Activated CD4-positive, alpha-beta T cell treated with anti-CD3 and anti-CD28 coated beads, Interleukin-2, Interleukin-6, amounts not matched to agents 100 ng/mL and 50 ng/mL, durations not matched to agents 16 hours and 8 hours (primary cell): ENCODE measurements around the gene SIX4.
A peak's percentile ranks its signal among the peaks of the same experiment; 100 is the strongest.

Experiments used
- DNase-seq: peaks from one replicate; pipeline ENCODE4 v3.0.0-alpha.2; 2020

Gene SIX4

DNA sequence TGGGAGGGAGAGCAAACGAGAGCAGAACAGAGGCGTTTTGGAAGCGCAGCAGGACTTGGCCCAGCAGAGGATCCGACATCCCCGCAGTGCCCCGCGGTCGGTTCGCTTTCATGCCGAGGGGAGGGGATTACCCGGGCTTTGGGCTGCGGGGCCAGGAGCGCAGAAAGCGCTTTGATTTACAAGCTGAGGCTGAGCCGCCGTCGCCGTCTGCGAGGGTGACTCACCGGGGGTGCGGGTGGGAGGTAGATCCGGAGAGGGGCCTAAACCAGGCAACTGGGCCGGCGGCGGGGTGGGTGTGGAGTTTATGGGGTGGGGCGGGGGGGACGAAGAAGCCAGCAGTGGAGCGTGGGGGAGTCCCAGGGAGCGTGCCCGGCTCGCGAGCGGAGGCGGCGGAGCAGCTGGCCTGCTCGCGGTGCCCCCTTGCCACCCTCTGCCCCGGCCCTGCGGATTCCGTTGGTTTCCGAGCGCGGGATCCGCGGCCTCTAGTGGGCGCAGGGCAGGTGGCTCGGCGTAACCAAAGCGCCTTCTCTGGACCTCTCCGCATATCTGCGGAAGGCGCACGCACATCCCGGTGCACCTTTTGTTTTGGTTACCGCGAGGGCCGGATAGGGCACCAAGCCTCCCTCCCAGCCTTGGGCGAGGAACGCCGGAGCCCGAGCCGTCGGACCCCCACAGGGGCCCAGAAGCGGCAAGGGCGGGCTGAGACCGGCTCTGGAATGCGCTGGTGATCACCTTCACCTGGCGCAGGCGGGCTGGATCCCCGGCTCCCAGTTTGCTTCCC lies 2.6 kb downstream of the SIX4 start:
- DNase-seq, result peak; percentile 35

DNA sequence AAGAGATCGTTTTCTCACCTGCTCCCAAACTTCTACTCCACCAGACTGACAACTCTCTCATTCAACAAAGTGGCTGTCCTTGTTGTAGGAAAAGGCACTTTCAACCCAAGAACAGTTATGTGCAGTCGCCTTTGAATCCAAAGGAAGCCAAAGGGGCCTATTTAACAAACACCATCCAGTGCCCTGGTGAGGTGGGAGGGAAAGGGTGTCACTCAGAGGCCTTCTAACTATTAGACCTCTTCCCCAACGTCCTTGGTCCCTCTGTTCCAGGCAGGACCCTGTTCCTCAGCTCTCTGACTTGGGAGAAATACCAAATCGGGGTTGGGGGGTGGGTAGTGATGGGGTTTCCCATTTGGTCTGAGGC lies 3.2 kb downstream of the SIX4 start:
- DNase-seq, result no peak

DNA sequence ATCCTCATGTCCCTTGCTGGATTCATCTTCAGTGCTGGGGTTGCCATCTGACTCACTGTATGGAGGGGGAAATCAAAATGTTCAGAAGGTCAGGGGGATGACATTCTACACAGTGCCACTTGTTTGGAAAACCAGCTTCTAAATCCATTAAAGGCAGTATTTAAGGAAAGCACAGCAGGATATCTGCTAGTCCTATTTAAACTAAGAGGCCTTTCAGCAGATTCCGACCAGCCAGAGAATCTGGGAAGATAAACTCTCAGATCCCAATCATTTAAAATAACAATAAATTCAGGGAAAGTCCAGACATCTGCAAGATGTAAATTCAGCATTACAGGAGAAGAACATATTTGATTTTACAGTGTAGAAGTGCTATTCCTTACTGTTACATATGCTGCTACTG lies 3.8 kb downstream of the SIX4 start:
- DNase-seq, result no peak

- no peak for DNase-seq
Observed at GRCh38 chr14:60713513-60713912, 10.6 kb downstream of the SIX4 start.

- no peak for DNase-seq
Observed at GRCh38 chr14:60710494-60710893, 13.7 kb downstream of the SIX4 start.

DNA sequence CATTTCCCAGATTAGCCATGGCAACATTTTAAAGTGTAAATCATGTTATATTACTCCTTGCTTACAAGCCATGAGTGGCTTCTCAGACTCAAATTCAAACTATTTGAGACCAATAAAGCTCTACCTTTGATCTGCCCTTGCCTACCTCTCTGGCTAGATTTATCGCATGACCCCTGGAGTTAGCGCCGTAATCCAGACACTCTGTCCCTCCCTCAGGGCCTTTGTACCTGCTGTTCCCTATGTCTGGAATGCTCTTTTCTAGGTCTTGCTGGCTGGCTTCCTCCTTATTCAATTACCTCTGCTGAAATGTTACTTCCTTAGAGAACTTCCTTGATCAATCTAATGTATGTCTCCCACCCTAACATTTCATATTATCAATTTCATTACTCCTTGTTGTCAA lies 16.3 kb downstream of the SIX4 start:
- DNase-seq, result no peak

DNA sequence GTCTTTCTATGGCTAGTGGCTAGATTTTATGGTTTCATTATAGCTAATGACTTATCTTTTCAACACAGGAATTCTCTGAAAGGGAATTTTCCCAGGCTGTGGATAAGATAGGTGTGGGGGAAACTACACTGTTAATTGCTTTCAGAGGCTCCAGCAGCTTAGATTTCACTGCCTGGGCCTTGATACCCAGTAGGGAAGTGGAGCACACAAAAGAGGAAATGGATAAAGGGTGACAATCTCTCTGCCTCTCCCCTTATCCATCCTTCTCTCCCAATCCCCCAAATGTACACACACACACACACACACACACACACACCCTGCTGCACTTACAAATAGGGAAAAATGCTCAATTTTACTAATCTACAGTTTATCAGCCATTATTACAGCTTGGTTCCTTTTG lies 19.1 kb downstream of the SIX4 start:
- DNase-seq, result no peak

- DNase-seq, result no peak
Observed at GRCh38 chr14:60700598-60700997, 23.6 kb downstream of the SIX4 start.

- DNase-seq, result no peak
Observed at GRCh38 chr14:60695327-60695726, 28.8 kb downstream of the SIX4 start.

DNA sequence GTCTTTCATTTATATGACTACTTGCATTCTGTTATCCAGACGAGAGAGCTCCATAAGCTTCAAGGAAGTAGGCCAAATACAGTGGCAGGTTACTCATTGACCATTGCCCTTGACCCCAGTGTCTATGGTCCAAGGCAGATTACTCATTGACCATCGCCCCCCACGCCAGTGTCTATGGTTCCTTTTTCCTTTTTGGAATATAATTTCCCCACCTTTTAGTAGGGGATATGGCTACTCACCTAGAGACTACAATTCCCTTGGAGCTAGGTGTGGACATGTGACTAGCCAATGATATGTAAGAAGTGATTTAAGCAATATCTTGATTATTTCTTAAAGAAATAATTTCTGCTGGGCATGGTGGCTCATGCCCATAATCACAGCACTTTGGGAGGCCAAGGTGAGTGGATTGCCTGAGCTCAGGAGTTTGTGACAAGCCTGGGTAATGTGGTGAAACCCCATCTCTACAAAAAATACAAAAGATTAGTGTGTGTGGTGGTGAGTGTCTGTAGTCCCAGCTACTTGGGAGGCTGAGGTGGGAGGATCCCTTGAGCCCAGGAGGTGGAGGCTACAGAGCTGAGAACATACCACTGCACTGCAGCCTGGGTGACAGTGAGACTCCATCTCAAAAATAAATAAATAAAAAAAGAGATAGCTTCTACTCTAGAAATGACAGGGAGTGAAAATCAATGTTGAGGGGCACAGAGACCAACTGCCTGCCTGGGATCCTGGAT lies 32.6 kb downstream of the SIX4 start:
- no peak for DNase-seq

DNA sequence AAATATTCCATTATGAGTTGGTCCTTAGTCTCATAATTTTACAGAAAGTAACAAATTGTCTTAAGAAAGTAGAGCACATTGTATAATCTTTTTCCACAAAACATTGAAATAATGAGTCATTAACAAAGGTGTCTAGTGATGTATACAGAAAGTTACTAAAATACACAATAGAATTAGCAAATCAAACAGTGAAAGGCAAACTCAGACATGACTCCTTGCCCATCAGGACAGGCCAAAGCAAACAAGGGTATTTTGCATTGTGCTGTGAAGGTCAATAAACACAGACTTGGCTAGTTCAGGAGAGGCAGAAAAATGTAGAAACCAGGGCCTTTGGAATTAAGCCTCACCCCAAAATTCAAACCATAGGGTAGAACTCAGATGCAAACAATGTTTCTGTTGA lies 37.3 kb downstream of the SIX4 start:
- no peak for DNase-seq

GRCh38 chr14:60684203-60684602 lies 39.9 kb downstream of the SIX4 start:
- DNase-seq, result no peak

DNA sequence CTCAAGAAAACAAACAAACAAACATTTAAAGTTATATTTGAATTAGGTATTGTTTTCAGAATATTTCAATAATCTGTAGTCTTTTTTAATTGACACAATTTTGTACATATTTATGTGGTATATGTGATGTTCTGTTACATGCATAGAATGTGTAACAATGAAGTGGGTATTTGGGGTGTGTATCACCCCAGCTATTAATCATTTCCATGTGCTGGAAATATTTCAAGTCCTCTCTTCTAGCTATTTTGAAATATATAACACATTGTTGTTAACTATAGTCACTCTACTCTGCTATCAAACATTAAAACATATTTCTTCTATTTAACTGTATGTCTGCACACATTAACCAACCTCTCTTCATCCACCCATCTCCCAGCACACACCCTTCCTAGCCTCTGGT lies 42.9 kb downstream of the SIX4 start:
- DNase-seq, result no peak

GRCh38 chr14:60680511-60680910 lies 43.6 kb downstream of the SIX4 start:
- no peak for DNase-seq

DNA sequence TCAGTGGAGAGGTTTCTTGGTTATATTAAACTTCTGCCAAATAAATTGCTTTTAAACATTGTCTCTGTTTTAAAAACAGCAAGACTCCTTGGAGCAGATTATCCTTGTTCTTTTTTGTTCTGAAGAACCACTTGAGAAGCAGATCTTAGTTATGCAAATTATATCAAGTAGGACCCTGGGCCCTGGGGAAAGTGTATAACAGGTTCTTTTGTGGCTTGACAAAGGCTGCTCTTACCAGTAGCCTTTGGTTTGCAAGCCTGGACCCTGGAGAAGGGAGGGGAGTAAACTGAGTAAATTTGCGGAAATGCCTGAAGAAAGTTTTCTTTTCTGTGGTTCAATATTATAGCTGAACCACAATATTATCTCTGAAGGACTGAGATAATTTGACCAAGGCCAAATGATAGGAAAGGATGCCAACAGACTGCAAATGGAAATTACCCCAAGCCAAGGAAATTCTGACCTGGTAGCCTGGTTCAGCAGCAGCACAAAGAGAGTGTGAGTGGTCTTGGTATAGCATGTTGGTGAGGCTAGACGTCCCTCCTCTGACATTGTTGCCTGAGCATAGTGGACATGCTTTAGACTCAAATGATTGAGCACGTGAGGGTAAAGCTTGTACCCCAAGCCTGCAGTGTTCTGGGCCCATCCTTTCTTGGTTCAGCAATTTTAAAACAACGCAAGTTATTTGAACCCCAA lies 44.4 kb downstream of the SIX4 start:
- no peak for DNase-seq

GRCh38 chr14:60677701-60678100 lies 46.5 kb downstream of the SIX4 start:
- DNase-seq, result no peak

GRCh38 chr14:60670989-60671388 lies 53.2 kb downstream of the SIX4 start:
- no peak for DNase-seq

GRCh38 chr14:60668431-60669112 lies 55.6 kb downstream of the SIX4 start:
- no peak for DNase-seq

DNA sequence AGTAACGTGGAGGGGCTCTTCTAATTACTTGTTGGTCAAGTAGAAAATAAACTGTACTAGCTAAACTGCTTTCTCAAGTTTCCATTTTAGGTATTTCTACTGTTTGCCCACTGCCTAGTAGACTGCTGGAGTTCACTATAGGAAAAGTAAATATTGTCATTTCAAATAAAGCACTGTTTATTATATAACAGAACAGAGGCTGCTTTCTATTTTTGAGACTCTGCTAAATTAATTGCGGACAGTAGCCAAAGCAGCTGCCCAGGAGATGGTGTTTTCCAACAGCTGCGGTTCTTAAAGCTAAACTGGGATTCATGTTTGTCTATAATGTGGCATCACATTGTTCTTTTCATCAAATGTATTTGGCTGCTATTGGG lies 59.0 kb downstream of the SIX4 start:
- no peak for DNase-seq

DNA sequence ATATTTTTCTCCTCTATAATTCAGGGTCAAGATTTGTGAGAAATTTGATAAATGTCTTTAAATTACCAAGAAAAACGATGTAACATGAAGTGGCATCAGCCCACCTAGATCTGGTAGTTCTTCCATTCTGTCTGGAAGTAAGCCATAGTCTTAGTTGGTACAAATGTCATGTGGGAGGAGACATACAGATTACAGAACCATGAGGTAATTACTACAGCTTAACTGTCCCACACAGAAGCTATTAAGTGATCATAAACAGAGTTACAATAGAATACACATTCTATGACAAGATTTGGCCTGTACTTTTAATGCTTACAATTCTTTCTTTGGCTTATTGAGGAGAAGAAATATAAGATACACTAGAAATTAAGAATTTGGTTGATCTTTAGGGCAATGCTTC lies 61.2 kb downstream of the SIX4 start:
- no peak for DNase-seq

DNA sequence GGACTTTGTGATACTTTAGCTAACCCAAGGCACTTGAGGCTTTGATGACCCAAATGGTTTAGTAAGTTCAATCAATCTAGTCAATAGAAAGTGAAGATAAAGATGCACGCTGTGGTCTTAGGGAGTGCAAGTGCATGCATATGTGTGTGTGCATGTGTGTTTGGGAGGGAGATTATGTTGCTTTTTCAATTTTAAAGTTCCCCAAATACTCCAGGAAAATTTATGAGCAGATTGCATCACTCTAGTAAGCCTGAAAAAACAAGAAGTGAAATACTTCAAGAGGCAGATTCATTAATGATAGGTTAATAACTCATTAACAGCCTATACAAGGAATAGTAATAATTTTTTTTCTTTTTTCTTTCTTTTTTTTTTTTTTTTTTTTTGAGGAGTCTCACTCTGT lies 62.4 kb downstream of the SIX4 start:
- no peak for DNase-seq
